Upper lobe of left lung (tissue), 4 donors: ENCODE measurements around the gene MRGPRF.

ENCODE experiments used
- CTCF ChIP-seq, 6 experiments: fragments of 450-650 bp in 4 of 6; fragments of 200-600 bp in 2 of 6; sonication (generic) in 2 of 6; IDR thresholded peaks; one replicate each; pipeline ENCODE4 v1.5.1; 2016 to 2019; ENCODE audit warnings: antibody characterized with exemption in 6 of 6
- EP300 ChIP-seq, 4 donors: sonication (generic); formaldehyde crosslinking; IDR thresholded peaks; one replicate each; pipeline ENCODE4 v1.5.1; 2017; ENCODE audit warnings: antibody characterized with exemption in 4 of 4, control low read depth in 2 of 4
- POLR2A ChIP-seq, 4 donors: fragments of 450-650 bp; IDR thresholded peaks; one replicate each; pipeline ENCODE4 v1.5.1; 2016 to 2017; ENCODE audit warnings: antibody characterized with exemption in 4 of 4, mild to moderate bottlenecking in 2 of 4
- POLR2AphosphoS5 ChIP-seq, 2 donors: sonication (generic); formaldehyde crosslinking; IDR thresholded peaks; one replicate each; pipeline ENCODE4 v1.5.1; 2017; ENCODE audit warnings: antibody characterized with exemption in 2 of 2

GRCh38 chr11:68978626-68978930 is 34.5 kb downstream of the MRGPRF start:
- no peak for TF ChIP-seq POLR2A (IDR thresholded peaks at IDR 0.05)
- TF ChIP-seq CTCF (IDR thresholded peaks at IDR 0.05) = no peak
- no peak for TF ChIP-seq POLR2AphosphoS5 (IDR thresholded peaks at IDR 0.05)
- TF ChIP-seq EP300 (IDR thresholded peaks at IDR 0.05) = no peak
